ENCODE results near the gene CAPN9.

DNA sequence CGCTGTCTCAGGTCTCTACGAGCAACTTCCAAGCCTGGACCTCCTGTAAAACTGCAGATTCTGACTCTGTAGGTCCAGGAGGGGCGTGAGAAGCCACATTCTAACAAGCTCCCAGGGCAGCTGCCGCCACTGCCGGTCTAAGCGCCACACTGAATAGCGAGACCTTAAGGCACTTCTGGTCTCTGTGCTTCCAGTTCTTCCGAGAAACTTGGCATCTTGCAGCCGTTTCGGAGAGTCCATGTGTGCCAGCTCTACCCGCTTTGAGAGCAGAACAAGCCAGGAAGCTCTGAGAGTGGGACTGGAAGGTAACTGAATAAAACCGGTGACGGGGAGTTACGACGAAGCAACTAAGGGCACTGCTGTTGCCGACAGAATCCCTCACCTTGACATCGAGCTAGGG is 45.8 kb upstream of the CAPN9 start:
- TF ChIP-seq CTCF (IDR thresholded peaks at IDR 0.05; ENCODE audit: low read depth, low read length, missing input control) = no peak
- no peak for TF ChIP-seq HNF4G (IDR thresholded peaks at IDR 0.05)
- no peak for TF ChIP-seq RXRA (IDR thresholded peaks at IDR 0.05)
- TF ChIP-seq YY1 (IDR thresholded peaks at IDR 0.05) = no peak
- TF ChIP-seq RAD21 (IDR thresholded peaks at IDR 0.05) = no peak
- TF ChIP-seq, protein P1, sequence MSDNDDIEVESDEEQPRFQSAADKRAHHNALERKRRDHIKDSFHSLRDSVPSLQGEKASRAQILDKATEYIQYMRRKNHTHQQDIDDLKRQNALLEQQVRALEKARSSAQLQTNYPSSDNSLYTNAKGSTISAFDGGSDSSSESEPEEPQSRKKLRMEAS (IDR thresholded peaks at IDR 0.05) = no peak
- TF ChIP-seq, protein P2, sequence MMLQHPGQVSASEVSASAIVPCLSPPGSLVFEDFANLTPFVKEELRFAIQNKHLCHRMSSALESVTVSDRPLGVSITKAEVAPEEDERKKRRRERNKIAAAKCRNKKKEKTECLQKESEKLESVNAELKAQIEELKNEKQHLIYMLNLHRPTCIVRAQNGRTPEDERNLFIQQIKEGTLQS (IDR thresholded peaks at IDR 0.05) = no peak
- no peak for TF ChIP-seq TAF1 (conservative IDR thresholded peaks at IDR 0.05)
- TF ChIP-seq GABPA (IDR thresholded peaks at IDR 0.05 in 1 of 2, conservative IDR thresholded peaks at IDR 0.05 in 1 of 2) = no peak
- no peak for TF ChIP-seq REST (IDR thresholded peaks at IDR 0.05)

All from liver (tissue), 3 donors.